ENCODE data around the gene OBP2B.

Gene OBP2B

DNA sequence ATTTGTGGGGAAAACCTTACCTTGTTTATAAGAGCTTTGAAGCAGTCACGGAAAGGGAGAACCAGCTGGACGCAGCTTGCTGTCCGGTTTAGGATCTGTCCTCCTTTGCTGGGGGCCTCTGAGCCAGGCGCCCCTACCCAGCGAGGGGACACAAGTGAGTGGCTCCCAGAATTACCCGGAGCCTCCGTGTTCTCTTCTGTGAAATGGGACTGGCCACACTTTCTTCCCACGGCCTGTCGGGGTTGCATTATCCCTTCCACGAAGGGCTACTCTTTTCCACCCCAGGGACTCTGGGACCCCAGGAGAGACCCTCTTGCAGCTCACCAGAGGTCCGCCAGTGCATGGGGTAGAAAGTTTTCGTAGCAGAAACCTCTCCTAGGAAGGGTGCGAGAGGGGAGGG, 44.9 kb downstream of the OBP2B start:
- no peak for DNase-seq

DNA sequence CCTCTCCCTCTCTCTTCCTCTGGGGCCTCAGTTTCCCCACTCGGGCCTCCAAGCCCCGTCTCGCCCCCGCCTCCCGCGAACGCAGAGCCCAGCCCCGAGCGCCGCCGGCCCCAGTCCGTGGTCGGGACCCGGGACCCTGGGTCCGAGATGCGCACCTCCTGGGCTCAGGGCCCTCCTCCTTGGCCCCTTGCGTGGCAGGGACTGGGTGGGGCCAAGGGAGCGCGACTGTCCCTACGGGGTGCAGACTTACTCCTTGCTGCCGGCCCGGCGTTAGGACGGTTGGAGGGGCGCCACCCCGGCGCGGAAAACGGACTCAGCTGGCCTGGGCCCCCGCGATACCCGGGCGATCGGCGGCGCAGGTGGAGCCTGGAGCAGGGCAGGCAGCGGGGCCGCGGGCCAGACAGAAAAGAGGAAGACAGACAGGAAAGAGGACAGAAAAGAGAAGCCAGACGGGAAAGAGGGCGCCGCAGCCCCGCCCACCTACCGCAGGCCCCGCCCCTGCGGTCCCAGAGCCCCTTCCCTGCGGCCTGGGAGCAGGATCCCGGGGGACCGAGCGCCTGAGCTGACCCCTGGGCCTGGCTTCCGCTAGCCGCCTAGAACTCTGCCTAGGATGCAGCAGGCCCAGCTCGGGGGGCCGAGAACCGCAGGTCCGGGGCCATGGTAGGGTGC, 45.4 kb downstream of the OBP2B start, which contains the start of gene GBGT1:
Gene GBGT1, minus strand, starts transcription at position 411 of the 669 bp plus-strand sequence. CDS start 1,502 bp downstream, outside the sequence.
- no peak for DNase-seq

DNA sequence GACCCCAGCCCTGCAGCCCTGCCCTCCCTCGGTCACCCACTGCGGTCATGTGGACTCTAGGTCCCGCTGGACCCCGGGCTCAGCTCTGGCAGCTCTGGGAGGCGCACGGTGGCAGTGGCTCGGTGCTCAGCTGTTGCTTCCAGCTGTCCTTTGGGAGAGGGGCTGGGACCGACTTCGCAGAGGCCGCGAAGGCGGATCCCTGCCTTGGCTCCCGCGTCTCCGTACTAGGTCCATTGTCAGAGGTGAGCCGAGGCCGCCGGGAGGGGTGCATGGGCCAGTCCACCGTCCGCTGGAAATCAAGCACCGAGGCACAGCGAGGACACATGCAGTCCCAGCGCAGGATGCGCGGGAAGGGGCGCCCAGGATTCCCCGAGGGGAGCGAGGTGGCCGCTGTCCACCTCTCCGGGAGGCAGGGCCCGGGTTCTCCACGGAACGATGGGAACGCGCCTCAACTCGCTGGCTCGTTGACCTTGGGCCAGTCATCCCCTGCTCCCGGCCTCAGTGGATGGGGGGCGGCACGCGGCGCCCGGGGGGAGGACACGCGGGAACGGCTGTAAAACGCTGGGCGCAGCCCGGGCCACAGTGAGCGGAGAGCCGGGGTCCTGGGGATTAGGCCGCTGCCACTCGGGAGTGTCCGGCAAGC, 46.1 kb downstream of the OBP2B start:
- no peak for DNase-seq

DNA sequence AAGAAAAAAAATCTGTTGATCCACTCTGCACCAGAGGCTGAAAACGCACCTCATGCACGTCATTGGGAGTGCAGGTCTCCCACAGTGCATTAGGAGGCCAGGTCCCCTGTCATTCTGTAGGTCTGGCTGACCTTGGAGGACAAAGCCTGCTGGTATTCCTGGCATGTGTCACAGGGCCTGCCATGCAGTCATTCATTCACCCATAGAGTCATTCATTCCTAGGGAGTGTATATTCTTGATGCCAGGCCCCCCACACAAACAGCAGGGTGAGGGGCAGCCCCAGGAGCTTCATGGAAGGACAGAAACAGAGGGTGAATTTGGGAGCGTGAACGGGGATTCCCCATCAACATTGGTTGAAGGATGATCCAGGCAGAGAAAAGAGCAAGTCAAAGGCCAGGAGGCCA, 47.5 kb downstream of the OBP2B start:
- DNase-seq: no peak

DNA sequence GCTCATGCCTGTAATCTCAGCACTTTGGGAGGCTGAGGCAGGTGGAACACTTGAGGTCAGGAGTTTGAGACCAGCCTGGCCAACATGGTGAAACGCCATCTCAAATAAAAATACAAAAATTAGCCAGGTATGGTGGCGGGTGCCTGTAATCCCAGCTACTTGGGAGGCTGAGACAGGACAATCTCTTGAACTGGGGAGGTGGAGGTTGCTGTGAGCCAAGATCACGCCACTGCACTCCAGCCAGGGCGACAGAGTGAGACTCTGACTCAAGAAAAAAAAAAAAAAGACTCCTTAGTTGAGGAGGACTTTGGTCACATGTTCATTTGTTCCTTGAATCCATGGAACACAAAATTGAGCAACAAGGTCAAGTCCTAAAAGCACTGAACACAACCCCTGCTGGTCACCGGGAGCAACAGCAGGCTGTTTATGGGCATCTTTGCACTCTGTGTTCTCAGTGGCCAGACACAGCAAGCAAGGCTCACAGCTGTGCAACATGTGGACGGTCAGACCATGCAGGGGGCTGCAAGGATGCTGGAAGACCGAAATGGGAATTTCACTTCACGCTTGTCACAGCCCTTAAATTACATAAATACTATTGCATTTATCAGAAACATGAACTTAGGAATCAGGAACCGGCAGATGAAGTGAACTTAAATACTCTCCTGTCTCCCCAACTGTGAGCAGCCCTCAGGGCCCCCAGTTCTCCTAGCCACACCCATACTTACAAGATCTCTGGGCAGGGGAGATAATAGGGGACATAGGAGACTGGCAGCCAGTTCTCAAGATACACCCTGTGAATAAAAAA, 48.1 kb downstream of the OBP2B start:
- no peak for DNase-seq

DNA sequence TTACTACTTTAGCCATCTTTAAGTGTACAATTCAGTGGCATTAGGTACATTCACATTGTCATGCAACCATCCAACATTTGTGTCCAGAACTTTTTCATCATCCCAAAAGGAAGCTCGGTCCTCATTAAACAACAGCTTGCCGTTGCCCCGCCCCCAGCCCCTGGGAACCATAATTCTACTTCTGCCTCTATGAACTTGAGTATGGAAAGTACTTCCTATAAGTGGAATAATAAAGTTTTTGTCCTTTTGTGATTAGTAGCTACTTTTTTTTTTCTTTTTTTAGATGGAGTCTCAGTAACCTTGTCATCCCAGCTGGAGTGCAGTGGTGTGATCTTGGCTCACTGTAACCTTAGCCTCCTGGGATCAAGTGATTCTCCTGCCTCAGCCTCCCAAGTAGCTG, 50.4 kb downstream of the OBP2B start:
- DNase-seq: no peak

Data from GOT3 (cell line).